Hypothalamus (tissue), 51 donors: Measurements from ENCODE around the gene CCDC183.
"Not testable (repeated sequence)": the region's sequence is repeated elsewhere in the genome, so short reads cannot be mapped to it uniquely, and the experiment has no call there.

Experiments
- DNase-seq, 51 donors: peaks; one replicate each; lab custom pipeline; 2025; lab: John Stamatoyannopoulos, UW

CCDC183 gene

GRCh38 chr9:136784249-136784996 lies 11.7 kb upstream of the CCDC183 start:
- peak in 3 of 51 donors; percentile 15 to 35 (median 17) for DNase-seq

GRCh38 chr9:136784997-136785361 lies 11.2 kb upstream of the CCDC183 start:
- no peak for DNase-seq

- not testable (repeated sequence) for DNase-seq
Measured at GRCh38 chr9:136785565-136786355, 10.4 kb upstream of the CCDC183 start.

- peak in 30 of 51 donors; percentile 11 to 83 (median 44) for DNase-seq
Measured at GRCh38 chr9:136786451-136786850, 9.7 kb upstream of the CCDC183 start.

- DNase-seq = peak in 1 of 51 donors; percentile 42
Measured at GRCh38 chr9:136786983-136787382, 9.2 kb upstream of the CCDC183 start.

- peak in 43 of 51 donors; percentile 16 to 86 (median 40) for DNase-seq
Measured at GRCh38 chr9:136787690-136788400, 8.3 kb upstream of the CCDC183 start.

- not testable (repeated sequence) for DNase-seq
Measured at GRCh38 chr9:136788644-136789522, 7.3 kb upstream of the CCDC183 start.

- DNase-seq = no peak
Measured at GRCh38 chr9:136789523-136789937, 6.6 kb upstream of the CCDC183 start.

- DNase-seq = peak; percentile 79 to 100 (median 100)
Measured at GRCh38 chr9:136790640-136791515, 5.3 kb upstream of the CCDC183 start, which contains the start of gene TMEM141. TSS of gene TMEM141 (plus strand) at chr9:136791344. CDS start at chr9:136791371, 27 bp downstream.

GRCh38 chr9:136791516-136792276 lies 4.4 kb upstream of the CCDC183 start:
- peak in 19 of 51 donors; percentile 13 to 69 (median 44) for DNase-seq

GRCh38 chr9:136792321-136793085 lies 3.6 kb upstream of the CCDC183 start:
- no peak for DNase-seq

GRCh38 chr9:136793086-136793946 lies 2.8 kb upstream of the CCDC183 start:
- DNase-seq = no peak

- no peak for DNase-seq
Measured at GRCh38 chr9:136794281-136794999, 1.7 kb upstream of the CCDC183 start.

- no peak for DNase-seq
Measured at GRCh38 chr9:136795000-136795348, 1.2 kb upstream of the CCDC183 start.

- not testable (repeated sequence) for DNase-seq
Measured at GRCh38 chr9:136796775-136797347, 723 bp downstream of the CCDC183 start.

GRCh38 chr9:136798708-136799078 lies 2.6 kb downstream of the CCDC183 start:
- no peak for DNase-seq
